ENCODE data around the gene SRSF5.

GRCh38 chr14:69769623-69770022 is 2.7 kb downstream of the SRSF5 start:
- TF ChIP-seq FOXM1 (IDR thresholded peaks at IDR 0.05; ENCODE audit: borderline replicate concordance) (no peak), NFRKB (IDR thresholded peaks at IDR 0.05) (no peak), BHLHE40 (IDR thresholded peaks at IDR 0.05; ENCODE audit: borderline replicate concordance) (no peak), SUZ12 (IDR thresholded peaks at IDR 0.05) (no peak), TARDBP (IDR thresholded peaks at IDR 0.05) (no peak), ELF4 (IDR thresholded peaks at IDR 0.05) (no peak)

All from HEK293T (cell line).